T follicular helper cell (primary cell): ENCODE measurements around the gene MORN1.

Source experiments
- DNase-seq: peaks from one replicate; pipeline ENCODE4 v3.0.0-alpha.2; 2020; ENCODE audit warnings: low read depth

MORN1 gene

GRCh38 chr1:2275796-2276536 is 115.4 kb downstream of the MORN1 start:
- no peak for DNase-seq

DNA sequence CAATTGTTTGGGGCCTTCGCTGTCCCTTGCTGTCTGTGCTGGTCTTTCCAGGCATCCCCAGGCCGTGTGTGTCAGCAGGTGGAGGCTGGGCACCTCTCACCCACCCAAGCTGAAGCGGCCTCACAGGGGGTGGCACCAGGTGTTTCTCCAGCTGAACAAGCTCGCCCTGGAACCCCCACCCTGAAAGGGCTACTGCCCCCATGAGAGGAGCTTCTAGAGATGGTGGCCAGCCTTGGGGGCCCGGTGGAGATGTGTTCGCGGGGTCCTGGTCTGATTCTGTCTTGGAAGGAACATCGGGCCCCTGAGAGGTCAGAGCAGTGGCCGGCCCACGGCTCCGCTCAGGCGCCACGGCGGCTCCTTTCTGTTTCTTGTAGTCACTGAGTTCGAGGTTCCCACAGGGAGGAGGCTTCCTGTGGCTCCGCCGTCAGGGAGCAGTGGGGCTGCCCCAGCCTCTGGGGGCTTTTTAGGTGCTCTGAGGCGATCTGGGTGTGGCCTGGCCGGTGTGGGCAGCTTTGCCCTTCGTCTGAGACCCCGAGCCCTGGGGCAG is 116.4 kb downstream of the MORN1 start:
- no peak for DNase-seq

DNA sequence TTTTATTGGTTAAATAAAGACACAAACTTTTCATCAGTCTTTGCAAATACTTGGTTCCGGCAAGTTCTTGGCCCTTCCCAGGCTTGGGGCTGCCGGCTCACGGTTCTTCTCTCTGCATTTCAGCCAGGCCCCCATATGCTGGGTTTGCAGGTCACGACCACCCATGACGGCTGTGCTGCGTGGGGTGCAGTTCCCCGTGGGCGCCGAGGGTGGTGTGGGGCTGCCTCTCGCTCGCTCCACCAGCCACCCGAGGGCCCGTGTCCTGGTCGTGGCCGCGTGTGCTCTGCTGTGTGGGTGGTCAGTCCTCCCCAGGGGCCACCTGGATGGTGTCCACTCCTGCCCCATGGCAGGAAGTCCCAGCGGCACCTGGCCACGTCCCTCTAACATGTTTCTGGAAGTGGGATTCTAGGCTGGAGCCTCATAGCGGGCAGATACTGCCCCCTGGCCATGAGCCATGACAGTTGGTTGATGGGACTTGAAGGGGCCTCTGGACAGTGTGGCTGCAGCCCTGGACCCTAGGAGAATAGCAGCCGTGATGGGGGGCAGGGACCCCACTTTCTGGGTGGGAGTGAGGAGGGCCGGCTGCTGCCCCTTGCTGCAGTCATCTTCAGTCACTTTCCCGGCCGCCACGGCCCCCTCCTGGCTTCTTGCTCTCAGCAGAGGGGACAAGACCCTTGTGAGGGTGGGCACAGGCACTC is 117.0 kb downstream of the MORN1 start:
- no peak for DNase-seq

GRCh38 chr1:2273401-2274090 is 117.8 kb downstream of the MORN1 start:
- DNase-seq, result no peak

- no peak for DNase-seq
Measured at GRCh38 chr1:2272686-2273400, 118.5 kb downstream of the MORN1 start.

DNA sequence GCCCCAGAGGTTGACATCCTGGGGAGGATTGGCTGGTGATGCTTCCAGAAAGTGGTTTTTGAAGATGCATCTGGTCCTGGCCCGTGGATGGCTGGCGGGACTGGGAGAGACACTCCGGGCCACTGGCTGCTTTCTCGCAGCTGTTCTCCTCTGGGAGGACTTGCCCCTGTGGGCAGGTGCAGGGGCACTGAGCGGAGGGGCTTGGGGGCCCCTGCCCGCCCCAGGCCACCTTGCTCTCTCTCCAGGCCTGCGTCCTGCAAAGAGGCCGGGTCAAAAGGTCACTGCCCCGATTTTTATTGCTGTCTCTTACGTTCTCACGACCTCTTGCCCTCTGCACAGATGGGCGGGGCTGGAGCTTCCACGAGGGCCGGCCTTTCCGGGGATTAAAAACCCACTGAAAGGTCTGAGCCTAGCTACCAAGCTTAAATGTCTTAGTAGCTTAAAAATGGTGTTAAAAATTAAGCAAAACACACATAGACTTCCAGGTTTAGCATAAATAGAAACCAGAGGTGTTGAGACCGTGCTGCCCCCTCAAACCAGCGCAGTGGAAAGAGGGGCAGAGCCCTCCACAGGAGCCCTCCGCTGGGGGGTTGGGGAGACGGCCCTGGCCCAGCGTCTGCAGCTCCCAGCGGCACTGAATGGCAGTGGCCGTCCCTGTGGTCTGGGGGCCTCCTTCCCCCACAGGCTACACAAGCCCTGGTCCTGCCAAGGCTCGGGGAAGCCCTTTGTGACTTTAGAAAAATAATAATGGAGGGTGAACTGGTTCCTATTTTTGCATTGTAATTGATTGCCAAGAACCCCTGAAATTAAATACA is 119.3 kb downstream of the MORN1 start:
- no peak for DNase-seq
